Gastroesophageal sphincter (tissue), 3 donors: ENCODE measurements around the gene DGKI.

Experiments used
- EP300 ChIP-seq: sonication (generic); formaldehyde crosslinking; IDR thresholded peaks from one replicate; pipeline ENCODE4 v1.6.1; 2017; ENCODE audit warnings: antibody characterized with exemption, mild to moderate bottlenecking
- POLR2A ChIP-seq, 2 donors: fragments of 450-650 bp; IDR thresholded peaks; one replicate each; pipeline ENCODE4 v1.6.1; 2017; ENCODE audit warnings: antibody characterized with exemption in 2 of 2, mild to moderate bottlenecking in 2 of 2, moderate library complexity in 1 of 2
- POLR2AphosphoS5 ChIP-seq: sonication (generic); formaldehyde crosslinking; IDR thresholded peaks from one replicate; pipeline ENCODE4 v1.6.1; 2017; ENCODE audit warnings: antibody characterized with exemption
- TF ChIP-seq, protein P1 (sequence below), 4 experiments: fragments of 200-600 bp in 2 of 4; fragments of 450-650 bp in 2 of 4; sonication (generic) in 1 of 4; IDR thresholded peaks; one replicate each; pipeline ENCODE4 v1.5.1; 2017 to 2019; ENCODE audit warnings: antibody characterized with exemption in 4 of 4, mild to moderate bottlenecking in 2 of 4, moderate library complexity in 2 of 4

DNA sequence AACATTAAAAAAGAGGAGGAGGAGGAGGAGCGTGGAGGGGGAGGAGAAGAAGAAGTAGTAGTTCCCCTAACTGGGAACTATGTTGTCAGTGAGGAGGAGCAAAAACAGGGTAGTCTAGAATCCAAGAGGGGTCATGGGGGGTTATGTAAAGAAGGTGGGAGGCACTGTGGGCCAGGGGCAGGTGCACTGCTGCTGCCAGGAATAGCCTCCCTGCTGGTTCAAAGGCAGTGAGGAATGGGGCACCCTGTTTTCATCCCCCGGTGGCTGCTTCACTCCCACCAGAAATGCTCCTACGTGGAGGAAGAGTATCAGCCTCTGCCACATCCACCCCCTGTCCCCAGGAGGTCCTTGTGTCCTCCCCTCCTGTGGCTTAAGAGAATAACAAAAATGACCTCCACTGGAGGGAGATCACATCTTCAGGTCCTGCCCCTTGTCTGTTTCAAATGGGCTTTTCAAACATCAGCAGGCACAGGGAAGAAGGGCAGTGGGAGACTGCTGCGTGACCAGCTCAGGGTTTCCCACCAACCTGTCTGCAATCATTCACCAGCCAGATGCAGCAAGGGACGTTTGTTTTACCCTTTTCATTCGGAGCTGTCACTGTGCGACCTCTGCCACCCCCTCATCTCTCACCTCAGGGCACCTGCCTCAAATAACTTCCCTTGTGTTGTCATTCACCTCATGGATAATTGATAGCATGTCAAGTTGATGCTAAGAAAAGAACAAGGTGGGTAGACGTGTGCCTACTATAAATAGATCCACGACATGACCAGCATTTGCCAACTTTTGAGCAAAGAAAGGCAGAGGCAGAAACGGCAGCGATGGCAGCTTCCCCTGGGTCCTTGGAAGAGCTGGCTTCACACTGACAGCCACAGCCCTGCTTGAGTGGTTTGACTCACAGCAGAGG is 92.6 kb downstream of the DGKI start:
- TF ChIP-seq, protein P1, sequence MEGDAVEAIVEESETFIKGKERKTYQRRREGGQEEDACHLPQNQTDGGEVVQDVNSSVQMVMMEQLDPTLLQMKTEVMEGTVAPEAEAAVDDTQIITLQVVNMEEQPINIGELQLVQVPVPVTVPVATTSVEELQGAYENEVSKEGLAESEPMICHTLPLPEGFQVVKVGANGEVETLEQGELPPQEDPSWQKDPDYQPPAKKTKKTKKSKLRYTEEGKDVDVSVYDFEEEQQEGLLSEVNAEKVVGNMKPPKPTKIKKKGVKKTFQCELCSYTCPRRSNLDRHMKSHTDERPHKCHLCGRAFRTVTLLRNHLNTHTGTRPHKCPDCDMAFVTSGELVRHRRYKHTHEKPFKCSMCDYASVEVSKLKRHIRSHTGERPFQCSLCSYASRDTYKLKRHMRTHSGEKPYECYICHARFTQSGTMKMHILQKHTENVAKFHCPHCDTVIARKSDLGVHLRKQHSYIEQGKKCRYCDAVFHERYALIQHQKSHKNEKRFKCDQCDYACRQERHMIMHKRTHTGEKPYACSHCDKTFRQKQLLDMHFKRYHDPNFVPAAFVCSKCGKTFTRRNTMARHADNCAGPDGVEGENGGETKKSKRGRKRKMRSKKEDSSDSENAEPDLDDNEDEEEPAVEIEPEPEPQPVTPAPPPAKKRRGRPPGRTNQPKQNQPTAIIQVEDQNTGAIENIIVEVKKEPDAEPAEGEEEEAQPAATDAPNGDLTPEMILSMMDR (IDR thresholded peaks at IDR 0.05), result no peak
- TF ChIP-seq POLR2A (IDR thresholded peaks at IDR 0.05) (no peak), EP300 (no peak), POLR2AphosphoS5 (no peak)
